ENCODE results near the gene PTPRE.

The PTPRE gene

GRCh38 chr10:127883516-127883915 lies 23.4 kb upstream of the PTPRE start:
- no peak for DNase-seq

- no peak for DNase-seq
Measured at GRCh38 chr10:127884501-127884900, 22.4 kb upstream of the PTPRE start.

GRCh38 chr10:127886371-127887051 lies 20.4 kb upstream of the PTPRE start:
- no peak for DNase-seq

DNA sequence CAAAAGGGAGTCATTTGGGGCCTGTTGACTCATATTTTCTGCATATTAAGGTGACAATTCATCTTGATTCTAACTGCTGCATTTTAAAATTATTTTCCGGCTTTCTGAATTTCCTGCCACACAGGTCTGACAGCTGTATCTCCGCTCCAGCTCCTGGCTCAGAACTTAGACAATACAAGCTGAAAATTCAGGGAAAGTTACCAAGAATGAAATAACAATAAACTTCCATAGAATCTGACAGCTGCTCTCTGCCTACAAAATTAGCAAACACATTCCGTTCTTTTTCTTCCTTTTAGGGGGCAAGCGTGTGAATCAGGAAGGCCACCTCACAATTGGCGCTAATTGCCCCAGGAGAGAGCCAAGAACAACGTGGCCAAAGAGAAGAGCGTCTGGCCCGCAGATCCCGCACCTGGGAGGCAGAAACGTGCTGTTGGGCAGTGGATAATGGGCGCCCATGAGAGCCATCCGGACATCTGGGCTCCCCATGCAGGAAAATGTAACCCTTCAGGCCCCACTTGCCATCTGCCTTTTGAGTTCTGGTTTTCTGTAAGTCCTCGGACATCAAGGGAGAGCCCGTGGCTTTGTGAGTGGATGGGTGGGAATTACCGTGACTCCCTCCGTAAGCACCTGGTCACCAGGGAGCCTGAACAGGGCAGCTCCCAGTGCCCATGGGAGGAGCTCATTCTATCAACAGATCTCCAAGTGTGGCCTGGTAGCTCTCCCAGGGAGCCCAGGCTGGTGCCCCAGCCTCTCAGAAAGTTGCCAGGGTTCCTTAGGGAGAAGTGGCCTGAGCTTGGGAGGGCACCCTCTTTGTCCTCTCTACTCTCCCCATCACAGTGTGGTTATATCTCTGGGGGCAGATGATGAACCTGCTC lies 19.1 kb upstream of the PTPRE start:
- DNase-seq: no peak

DNA sequence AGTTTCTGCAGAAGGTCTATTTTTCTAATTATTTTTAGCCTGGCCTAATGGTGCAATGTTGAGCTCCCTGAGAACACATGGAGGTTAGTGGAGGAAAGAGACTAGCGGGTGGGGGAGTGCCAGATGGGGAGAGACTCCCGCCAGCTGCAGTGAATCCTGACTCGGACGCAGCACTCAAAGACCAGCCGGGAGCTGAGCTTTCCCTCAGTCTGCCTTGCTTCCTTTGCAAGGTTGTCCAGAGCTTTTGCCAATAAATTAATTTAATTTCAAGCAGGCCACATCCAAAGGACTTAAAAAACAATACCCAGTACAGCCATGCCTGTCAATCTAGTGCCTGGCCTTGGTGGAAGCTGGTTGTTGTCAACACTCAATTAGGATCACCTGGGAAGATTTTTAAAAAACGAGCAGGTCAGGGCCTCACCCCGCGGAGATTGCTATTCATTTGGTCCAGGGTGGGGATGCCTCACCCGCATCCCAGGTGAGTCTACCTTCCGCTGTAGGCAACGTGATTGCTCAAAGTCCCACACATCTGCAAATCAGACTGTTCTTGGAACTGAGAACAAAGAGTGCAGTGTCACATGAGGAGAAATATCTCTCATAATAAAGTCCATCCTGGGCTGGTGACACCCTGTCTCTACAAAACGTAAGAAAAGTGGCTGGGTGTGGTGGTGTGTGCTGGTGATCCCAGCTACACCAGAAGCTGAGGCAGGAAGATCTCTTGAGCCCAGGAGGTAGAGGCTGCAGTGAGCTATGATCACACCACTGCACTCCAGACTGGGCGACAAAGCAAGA lies 18.2 kb upstream of the PTPRE start:
- DNase-seq: no peak

DNA sequence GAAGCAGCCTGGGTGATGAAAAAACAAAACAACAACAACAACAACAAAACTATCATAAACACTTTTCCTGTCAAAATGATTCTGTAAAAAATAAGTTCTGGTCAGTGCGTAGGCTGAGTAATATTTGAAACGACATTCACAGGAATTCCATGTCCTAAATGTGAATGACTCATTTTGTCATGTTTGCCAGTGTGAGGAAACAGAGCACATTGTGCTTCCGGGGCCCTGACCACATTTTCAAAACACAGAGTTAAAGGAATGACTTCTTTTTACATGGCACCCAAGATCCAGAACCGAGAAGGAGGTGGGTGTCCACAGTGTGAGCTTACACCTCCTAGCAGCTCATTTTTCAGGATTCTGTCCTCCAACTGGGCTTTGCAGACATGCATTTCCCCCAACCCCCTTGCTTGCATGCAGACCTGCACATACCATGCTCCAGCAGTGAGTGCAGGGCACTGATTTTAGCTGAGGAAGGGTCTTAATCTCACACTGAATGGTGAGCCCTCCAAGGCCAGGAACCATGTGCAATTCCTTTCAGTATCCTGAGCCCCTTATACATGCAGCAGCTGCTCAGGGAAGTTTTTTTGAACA lies 17.2 kb upstream of the PTPRE start:
- peak; percentile 56 for DNase-seq

DNA sequence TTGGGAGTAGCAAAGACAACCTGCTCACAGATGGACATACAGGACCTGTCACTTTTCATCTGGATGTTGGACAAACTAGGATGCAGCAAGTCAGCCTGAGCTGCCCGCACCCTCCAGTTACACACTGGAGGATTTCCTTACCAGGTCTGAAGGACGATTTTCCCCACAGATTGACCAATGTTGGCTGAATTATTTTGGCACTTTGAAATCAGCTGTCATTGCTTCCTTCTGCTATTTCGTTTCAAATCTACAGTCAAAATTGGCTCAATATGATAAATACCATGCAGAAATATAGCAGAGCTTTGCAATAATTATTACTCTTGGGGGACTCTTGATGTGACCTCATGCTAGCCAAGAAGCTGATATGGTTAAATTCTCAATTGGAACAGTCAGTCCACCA lies 16.7 kb upstream of the PTPRE start:
- no peak for DNase-seq

DNA sequence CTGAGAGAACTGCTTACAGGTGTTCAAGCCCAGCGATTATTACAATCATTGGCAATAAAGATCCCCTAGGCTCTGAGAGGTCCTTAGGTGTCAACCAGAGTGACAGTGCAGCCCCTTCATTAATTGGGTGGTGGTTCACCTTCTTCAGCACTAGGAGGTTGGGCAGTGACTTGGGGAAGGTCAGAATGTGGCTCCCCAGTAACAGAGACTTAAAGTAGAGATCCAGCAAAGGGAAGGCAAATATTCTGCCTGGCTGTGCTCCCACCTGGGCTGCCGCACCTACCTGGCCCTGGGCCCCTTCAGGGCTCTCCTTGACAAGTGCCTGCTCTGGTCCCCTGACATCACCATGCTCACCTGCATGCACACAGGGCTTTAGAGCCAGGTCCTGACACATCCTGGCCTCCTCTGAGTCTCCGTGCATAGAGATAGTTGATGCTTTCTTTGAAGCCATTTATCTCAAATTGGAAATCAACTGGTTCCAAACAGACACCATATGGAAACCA lies 16.0 kb upstream of the PTPRE start:
- no peak for DNase-seq

DNA sequence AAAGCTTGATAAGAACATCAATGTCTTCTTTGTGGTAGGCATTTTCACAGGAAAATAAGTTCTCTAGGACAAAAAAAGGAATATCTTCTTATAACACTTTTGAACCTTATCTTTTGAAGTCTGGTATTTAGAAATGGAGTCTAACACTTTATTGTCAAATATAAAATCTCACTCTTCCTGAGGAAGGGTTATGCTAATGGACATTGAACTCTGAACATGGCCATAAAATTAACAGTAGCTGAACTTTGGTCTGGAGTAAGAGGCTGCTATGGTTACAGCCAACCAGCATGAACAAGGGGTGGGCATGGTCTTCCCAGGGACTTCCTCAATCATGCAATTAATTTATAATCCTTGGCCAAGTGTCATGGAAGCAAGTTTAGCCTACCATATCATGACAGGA lies 14.2 kb upstream of the PTPRE start, which contains the start of gene CLRN3:
CLRN3 (minus strand) TSS at position 199 of the 400 bp plus-strand sequence; CDS start at position 42, 157 bp downstream.
- no peak for DNase-seq

DNA sequence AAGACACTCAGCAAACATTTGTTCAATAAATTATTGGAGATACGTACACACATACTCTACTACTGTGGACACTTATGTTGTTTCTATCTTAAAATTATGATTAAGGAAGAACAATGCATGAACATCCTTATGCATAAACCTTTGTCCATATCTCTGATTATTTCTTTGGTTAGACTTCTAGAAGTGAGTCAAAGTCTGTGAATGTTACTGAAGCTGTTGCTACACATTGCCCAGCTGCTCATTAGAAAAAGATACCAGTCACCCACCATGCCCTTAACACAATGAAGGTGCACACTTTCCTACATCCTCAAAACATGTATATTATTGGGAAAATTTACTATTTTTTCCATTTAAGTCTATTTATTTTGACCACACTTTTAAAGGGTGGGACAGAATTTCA lies 12.8 kb upstream of the PTPRE start:
- no peak for DNase-seq

GRCh38 chr10:127896590-127896989 lies 10.3 kb upstream of the PTPRE start:
- no peak for DNase-seq

GRCh38 chr10:127897177-127897576 lies 9.7 kb upstream of the PTPRE start:
- no peak for DNase-seq

GRCh38 chr10:127899766-127900387 lies 7.0 kb upstream of the PTPRE start:
- DNase-seq: no peak

DNA sequence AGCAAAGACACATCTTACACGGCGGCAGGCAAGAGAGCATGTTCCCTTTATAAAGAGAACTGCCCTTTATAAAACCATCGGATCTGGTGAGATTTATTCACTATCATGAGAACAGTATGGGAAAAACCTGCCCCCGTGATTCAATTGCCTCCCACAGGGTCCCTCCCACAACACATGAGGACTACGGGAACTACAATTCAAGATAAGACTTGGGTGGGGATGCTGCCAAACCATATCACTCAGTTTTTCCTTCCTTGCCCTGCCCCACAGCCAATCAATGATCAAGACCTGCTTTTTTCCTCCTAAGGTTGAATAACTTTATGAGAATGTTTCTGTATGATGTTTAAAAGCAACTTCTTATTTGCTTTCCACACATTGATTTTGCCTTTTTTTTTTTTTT lies 3.1 kb upstream of the PTPRE start:
- no peak for DNase-seq

- no peak for DNase-seq
Measured at GRCh38 chr10:127904311-127905000, 2.4 kb upstream of the PTPRE start.

DNA sequence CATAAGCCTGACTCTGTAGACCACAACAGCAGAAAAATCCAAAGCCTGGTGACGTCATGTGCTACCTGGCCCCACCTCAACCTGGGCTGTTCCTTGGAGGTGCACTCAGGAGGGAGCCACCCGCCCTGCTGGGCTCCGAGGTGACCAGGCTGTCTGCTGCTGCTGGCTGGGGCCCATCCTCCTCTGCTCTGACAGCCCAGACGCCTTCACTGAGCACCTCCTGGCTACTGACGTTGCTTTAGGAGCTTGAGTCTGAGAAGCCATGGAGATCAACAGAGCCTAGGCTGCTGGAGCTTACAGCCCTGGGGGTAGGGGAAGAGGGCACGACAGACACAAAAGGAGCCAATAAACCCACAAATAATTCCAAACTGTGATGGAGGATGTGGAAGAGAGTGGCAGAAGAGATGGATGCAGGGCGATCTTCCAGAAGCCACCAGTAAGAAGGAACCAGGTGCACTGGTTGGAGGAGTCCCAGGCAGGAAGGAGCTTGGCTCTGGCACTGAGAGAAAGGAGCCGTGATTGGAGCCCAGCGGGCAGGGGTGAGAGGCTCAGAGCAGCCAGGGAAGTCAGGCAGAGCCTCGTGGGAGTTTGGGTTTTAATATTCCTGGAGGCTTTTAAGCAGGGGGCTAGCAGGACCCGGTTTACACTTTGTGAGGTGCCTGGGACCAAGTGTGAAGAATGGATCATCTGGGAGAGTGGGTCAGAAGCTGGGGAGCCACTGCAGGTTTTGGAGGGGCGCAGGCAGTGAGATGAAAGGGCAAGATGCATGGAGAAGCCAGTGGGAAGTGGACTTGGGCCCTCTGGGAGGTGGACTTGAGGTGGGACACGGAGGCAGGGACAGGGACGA lies 1.7 kb upstream of the PTPRE start:
- no peak for DNase-seq

- no peak for DNase-seq
Measured at GRCh38 chr10:127905848-127906261, 1.0 kb upstream of the PTPRE start.

- peak; percentile 54 for DNase-seq
Measured at GRCh38 chr10:127907411-127908105, 655 bp downstream of the PTPRE start.

DNA sequence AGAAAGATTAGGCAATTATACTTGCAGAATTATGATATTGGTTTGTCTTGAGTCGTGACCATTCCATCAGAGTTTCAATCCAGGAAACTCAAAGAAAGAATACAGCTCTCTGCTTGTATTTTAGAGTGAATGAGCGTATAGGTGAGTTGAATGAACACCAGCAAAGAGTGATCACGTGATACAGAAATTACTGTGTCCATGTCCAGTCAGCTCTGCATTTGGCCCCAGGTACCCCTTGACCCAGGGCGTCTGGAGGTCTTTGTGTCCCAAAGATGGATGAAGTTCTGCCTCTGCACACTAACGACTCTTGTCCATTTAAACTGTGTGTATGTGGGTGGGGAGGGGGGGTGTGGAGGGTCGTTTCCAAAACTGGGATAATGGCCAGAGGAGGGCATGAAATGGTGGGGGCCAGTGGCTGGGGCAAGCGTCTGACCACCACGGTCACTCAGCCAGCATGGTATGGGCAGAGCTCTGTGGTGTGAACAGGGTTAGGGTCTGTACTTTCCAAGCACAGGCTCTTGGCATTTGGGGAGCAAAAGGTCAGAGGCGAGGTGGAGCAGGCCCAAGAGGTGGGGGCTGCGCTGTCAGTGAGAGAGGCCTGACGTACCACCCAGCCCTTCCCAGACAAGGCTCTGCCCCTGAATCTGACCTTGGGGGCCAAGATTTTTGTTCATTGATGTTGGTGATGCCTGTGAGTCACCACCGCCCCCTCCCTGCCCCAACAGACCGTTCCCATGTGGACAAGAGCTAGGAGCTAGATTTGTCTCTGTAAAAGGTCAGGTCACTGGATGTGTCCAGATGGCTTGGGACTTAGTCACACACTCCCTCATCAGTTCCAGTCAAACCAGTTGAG lies 1.4 kb downstream of the PTPRE start:
- peak; percentile 89 for DNase-seq

All from EL (cell line).